CD8-positive, alpha-beta memory T cell (primary cell): ENCODE results near the gene USP20. TPM values are rescaled to one million over a fixed set of nuclear protein-coding genes. Genes with fewer than 3 reads are reported as not detected.

Source experiments
- CTCF ChIA-PET: fragments of 350-600 bp; sonication (Branson Sonifier 250); formaldehyde crosslinking; loops from one replicate; lab custom pipeline; 2021; ENCODE audit warnings: antibody characterized with exemption; lab: Charles Lee
- POLR2A ChIA-PET: fragments of 350-600 bp; sonication (Branson Sonifier 250); formaldehyde crosslinking; loops from one replicate; lab custom pipeline; 2021; ENCODE audit warnings: antibody characterized with exemption; lab: Charles Lee
- DNase-seq, 5 donors: peaks; one replicate each; pipeline versions ENCODE4 v3.0.0 to v3.0.0-alpha.2; 2020 to 2022; ENCODE audit warnings: mixed read lengths in 1 of 5
- H3K27ac ChIP-seq: one replicate; pipeline ENCODE4 v1.7.0; 2013; ENCODE audit warnings: low read depth, mild to moderate bottlenecking, low read length, moderate library complexity
- H3K27me3 ChIP-seq: 2 replicates; pipeline ENCODE4 v1.7.0; 2013; ENCODE audit warnings: low read length, mild to moderate bottlenecking; ENCODE audit not compliant: insufficient read depth, poor library complexity, severe bottlenecking
- H3K36me3 ChIP-seq: 2 replicates; pipeline ENCODE4 v1.7.0; 2013; ENCODE audit warnings: mild to moderate bottlenecking, low read length, moderate library complexity; ENCODE audit not compliant: insufficient read depth
- H3K4me1 ChIP-seq: 2 replicates; pipeline ENCODE4 v1.7.0; 2013; ENCODE audit warnings: mild to moderate bottlenecking, low read length, moderate library complexity; ENCODE audit not compliant: insufficient read depth
- H3K4me3 ChIP-seq: 2 replicates; pipeline ENCODE4 v1.7.0; 2013; ENCODE audit warnings: mild to moderate bottlenecking, low read length
- H3K9me3 ChIP-seq: 2 replicates; pipeline ENCODE4 v1.7.0; 2013; ENCODE audit warnings: mild to moderate bottlenecking, low read length
- H3K27ac Mint-ChIP-seq, 8 donors: one replicate each; pipeline ENCODE4 v1.8.0; 2020 to 2021; ENCODE audit warnings: mixed read lengths in 8 of 8, mild to moderate bottlenecking in 6 of 8, inconsistent platforms in 3 of 8, moderate library complexity in 3 of 8
- H3K27me3 Mint-ChIP-seq, 2 donors: one replicate each; pipeline ENCODE4 v1.8.0; 2020 to 2021; ENCODE audit warnings: mixed read lengths in 2 of 2, mild to moderate bottlenecking in 1 of 2, moderate library complexity in 1 of 2
- H3K36me3 Mint-ChIP-seq, 3 donors: one replicate each; pipeline ENCODE4 v1.8.0; 2020 to 2021; ENCODE audit warnings: mixed read lengths in 3 of 3, inconsistent platforms in 1 of 3, mild to moderate bottlenecking in 1 of 3
- H3K4me1 Mint-ChIP-seq, 3 donors: one replicate each; pipeline ENCODE4 v1.8.0; 2020 to 2021; ENCODE audit warnings: mixed read lengths in 3 of 3, inconsistent platforms in 1 of 3, mild to moderate bottlenecking in 1 of 3
- H3K4me3 Mint-ChIP-seq, 7 donors: one replicate each; pipeline ENCODE4 v1.8.0; 2020 to 2021; ENCODE audit warnings: mixed read lengths in 7 of 7, mild to moderate bottlenecking in 6 of 7, moderate library complexity in 4 of 7, inconsistent platforms in 2 of 7
- H3K9me3 Mint-ChIP-seq, 5 donors: one replicate each; pipeline ENCODE4 v1.8.0; 2020 to 2022; ENCODE audit warnings: mixed read lengths in 5 of 5, mild to moderate bottlenecking in 3 of 5, moderate library complexity in 2 of 5, inconsistent platforms in 1 of 5
- polyA plus RNA-seq: library from polyadenylated mRNA; unstranded; fragments of 300-500 nt; fragmentation: Illumina TruSeq; gene quantifications from one replicate; pipeline ENCODE4 v1.2.3, GENCODE V29; 2021
- total RNA-seq, 2 experiments: library from RNA; stranded (reverse); gene quantifications; one replicate each; pipeline ENCODE4 v1.2.3, GENCODE V29; 2021

Gene USP20
- total and polyA plus RNA-seq, 3 experiments from 2014 or later = 50.2 to 50.8 (median 50.3) TPM

GRCh38 chr9:129876815-129877214 is 41.6 kb downstream of the USP20 start:
- ChIA-PET POLR2A (interaction anchor here (0.8 kb wide), 1 partner anchor 24 kb away, joined by 3 read pairs; no protein-coding TSS in a partner anchor), CTCF (interaction anchor here (1.0 kb wide), 1 partner anchor 16 kb away, joined by 3 read pairs; no protein-coding TSS in a partner anchor)
- Histone ChIP-seq H3K4me1 (peaks cover 22% of the 10 kb centered on the region), H3K4me3 (no peak overlapping the region), H3K27ac (no peak overlapping the region), H3K9me3 (no peaks in the 10 kb centered on the region), H3K27me3 (no peaks in the 10 kb centered on the region), H3K36me3 (peaks cover 59% of the 10 kb centered on the region)
- Mint-ChIP-seq H3K4me3 (peak overlapping the region; percentile 19 to 83 (median 61)), H3K36me3 (peaks cover 0 to 58% (median 5%) of the 10 kb centered on the region in 3 donors), H3K9me3 (no peaks in the 10 kb centered on the region), H3K27me3 (peaks cover 0 to 2% of the 10 kb centered on the region in 2 donors), H3K27ac (peak overlapping the region; percentile 81 to 94 (median 89)), H3K4me1 (peaks cover 26 to 48% (median 35%) of the 10 kb centered on the region in 3 donors)
- no peak for DNase-seq

GRCh38 chr9:129878291-129878690 is 43.0 kb downstream of the USP20 start:
- no peak overlapping the region for H3K4me3 ChIP-seq
- no peaks in the 10 kb centered on the region for H3K9me3 ChIP-seq
- H3K4me1 Mint-ChIP-seq = peaks cover 24 to 44% (median 29%) of the 10 kb centered on the region in 3 donors
- no peaks in the 10 kb centered on the region for H3K9me3 Mint-ChIP-seq
- peaks cover 14% of the 10 kb centered on the region for H3K4me1 ChIP-seq
- ChIA-PET CTCF (no interaction called here), POLR2A (no interaction called here)
- H3K27me3 Mint-ChIP-seq = peaks cover 0 to 2% of the 10 kb centered on the region in 2 donors
- no peak for DNase-seq
- H3K36me3 ChIP-seq = peaks cover 63% of the 10 kb centered on the region
- H3K36me3 Mint-ChIP-seq = peaks cover 0 to 56% (median 2%) of the 10 kb centered on the region in 3 donors
- peak overlapping the region in 7 of 8 donors; percentile 29 to 86 (median 73) for H3K27ac Mint-ChIP-seq
- H3K27ac ChIP-seq = no peak overlapping the region
- H3K4me3 Mint-ChIP-seq = no peak overlapping the region
- no peaks in the 10 kb centered on the region for H3K27me3 ChIP-seq

- H3K27ac Mint-ChIP-seq = peak overlapping the region in 4 of 8 donors; percentile 43 to 56 (median 48)
- peaks cover 0 to 2% of the 10 kb centered on the region in 2 donors for H3K27me3 Mint-ChIP-seq
- Histone ChIP-seq H3K27me3 (no peaks in the 10 kb centered on the region), H3K4me1 (peaks cover 22% of the 10 kb centered on the region), H3K36me3 (peaks cover 54% of the 10 kb centered on the region), H3K4me3 (no peak overlapping the region), H3K9me3 (no peaks in the 10 kb centered on the region), H3K27ac (no peak overlapping the region)
- H3K4me3 Mint-ChIP-seq = no peak overlapping the region
- peaks cover 28 to 46% (median 28%) of the 10 kb centered on the region in 3 donors for H3K4me1 Mint-ChIP-seq
- H3K9me3 Mint-ChIP-seq = no peaks in the 10 kb centered on the region
- ChIA-PET CTCF (no interaction called here), POLR2A (interaction anchor here (0.5 kb wide), 1 partner anchor 98 kb away, joined by 3 read pairs; no protein-coding TSS in a partner anchor)
- DNase-seq = no peak
- peaks cover 0 to 50% (median 0%) of the 10 kb centered on the region in 3 donors for H3K36me3 Mint-ChIP-seq
Measured at GRCh38 chr9:129879103-129879699, 43.9 kb downstream of the USP20 start.

- Mint-ChIP-seq H3K4me1 (peaks cover 34 to 47% (median 34%) of the 10 kb centered on the region in 3 donors), H3K27ac (peak overlapping the region in 5 of 8 donors; percentile 17 to 82 (median 45)), H3K9me3 (no peaks in the 10 kb centered on the region), H3K27me3 (peaks cover 0 to 2% of the 10 kb centered on the region in 2 donors), H3K4me3 (peak overlapping the region in 2 of 7 donors; percentile 6 to 66), H3K36me3 (peaks cover 0 to 47% (median 0%) of the 10 kb centered on the region in 3 donors)
- Histone ChIP-seq H3K36me3 (peaks cover 45% of the 10 kb centered on the region), H3K9me3 (no peaks in the 10 kb centered on the region), H3K27me3 (no peaks in the 10 kb centered on the region), H3K4me3 (no peak overlapping the region), H3K4me1 (peaks cover 27% of the 10 kb centered on the region), H3K27ac (no peak overlapping the region)
- DNase-seq = no peak
- ChIA-PET CTCF (interaction anchor here (1.3 kb wide), 1 partner anchor 49 kb away, joined by 3 read pairs; no protein-coding TSS in a partner anchor), POLR2A (no interaction called here)
Measured at GRCh38 chr9:129879991-129880653, 44.9 kb downstream of the USP20 start.

- H3K36me3 ChIP-seq = peaks cover 37% of the 10 kb centered on the region
- Mint-ChIP-seq H3K4me3 (peak overlapping the region in 1 of 7 donors; percentile 6), H3K4me1 (peaks cover 33 to 53% (median 41%) of the 10 kb centered on the region in 3 donors), H3K36me3 (peaks cover 0 to 40% (median 0%) of the 10 kb centered on the region in 3 donors), H3K27ac (peak overlapping the region in 4 of 8 donors; percentile 43 to 82 (median 52)), H3K9me3 (no peaks in the 10 kb centered on the region), H3K27me3 (peaks cover 0 to 5% of the 10 kb centered on the region in 2 donors)
- peak in 1 of 5 donors; percentile 39 for DNase-seq
- no peak overlapping the region for H3K4me3 ChIP-seq
- H3K4me1 ChIP-seq = peaks cover 32% of the 10 kb centered on the region
- no peaks in the 10 kb centered on the region for H3K27me3 ChIP-seq
- ChIA-PET POLR2A (no interaction called here), CTCF (interaction anchor here (1.3 kb wide), 1 partner anchor 50 kb away, joined by 3 read pairs; no protein-coding TSS in a partner anchor)
- H3K27ac ChIP-seq = peak overlapping the region; percentile 57
- H3K9me3 ChIP-seq = no peaks in the 10 kb centered on the region
Measured at GRCh38 chr9:129880654-129881546, 45.6 kb downstream of the USP20 start.

GRCh38 chr9:129881547-129882324 is 46.5 kb downstream of the USP20 start:
- peaks cover 33% of the 10 kb centered on the region for H3K4me1 ChIP-seq
- Mint-ChIP-seq H3K27me3 (peaks cover 0 to 5% of the 10 kb centered on the region in 2 donors), H3K36me3 (peaks cover 0 to 34% (median 0%) of the 10 kb centered on the region in 3 donors), H3K9me3 (no peaks in the 10 kb centered on the region), H3K4me1 (peaks cover 35 to 55% (median 45%) of the 10 kb centered on the region in 3 donors), H3K27ac (peak overlapping the region in 5 of 8 donors; percentile 21 to 89 (median 60)), H3K4me3 (peak overlapping the region in 1 of 7 donors; percentile 66)
- DNase-seq = no peak
- H3K27me3 ChIP-seq = no peaks in the 10 kb centered on the region
- no peaks in the 10 kb centered on the region for H3K9me3 ChIP-seq
- ChIA-PET CTCF (interaction anchor here (1.4 kb wide), 1 partner anchor 8 kb away, joined by 3 read pairs; no protein-coding TSS in a partner anchor), POLR2A (interaction anchor here (0.6 kb wide), 1 partner anchor 158 kb away, joined by 6 read pairs; no protein-coding TSS in a partner anchor)
- peak overlapping the region; percentile 57 for H3K27ac ChIP-seq
- H3K4me3 ChIP-seq = no peak overlapping the region
- peaks cover 32% of the 10 kb centered on the region for H3K36me3 ChIP-seq
